Liver (tissue), 9 donors: ENCODE results near the gene SMTNL2. TPM values are rescaled to one million over a fixed set of nuclear protein-coding genes. Genes with fewer than 3 reads are reported as not detected.

Source experiments
- DNase-seq: peaks from one replicate; pipeline ENCODE4 v3.0.0-alpha.2; 2017; ENCODE audit warnings: low spot score
- H3K27ac ChIP-seq, 2 donors: one replicate each; pipeline ENCODE4 v1.7.0; 2013; ENCODE audit warnings: inconsistent platforms in 2 of 2, low read length in 2 of 2, control low read depth in 1 of 2, low read depth in 1 of 2, mild to moderate bottlenecking in 1 of 2
- H3K27me3 ChIP-seq, 4 donors: one replicate each; pipeline versions ENCODE4 v1.6.1 to v1.7.0; 2013; ENCODE audit warnings: low read length in 3 of 4, inconsistent platforms in 1 of 4, mild to moderate bottlenecking in 1 of 4, moderate library complexity in 1 of 4; ENCODE audit not compliant: control insufficient read depth in 4 of 4, insufficient read depth in 4 of 4
- H3K36me3 ChIP-seq, 4 donors: one replicate each; pipeline versions ENCODE4 v1.6.1 to v1.7.0; 2013; ENCODE audit warnings: low read length in 3 of 4, mild to moderate bottlenecking in 3 of 4, low read depth in 1 of 4, moderate library complexity in 1 of 4; ENCODE audit not compliant: control insufficient read depth in 4 of 4, insufficient read depth in 3 of 4
- H3K4me1 ChIP-seq, 4 donors: one replicate each; pipeline versions ENCODE4 v1.6.1 to v1.7.0; 2013; ENCODE audit warnings: low read length in 3 of 4, mild to moderate bottlenecking in 3 of 4, moderate library complexity in 1 of 4; ENCODE audit not compliant: control insufficient read depth in 4 of 4, insufficient read depth in 4 of 4
- H3K4me3 ChIP-seq, 3 donors: one replicate each; pipeline versions ENCODE4 v1.6.1 to v1.7.0; 2013; ENCODE audit warnings: low read length in 3 of 3, control low read depth in 1 of 3, low read depth in 1 of 3, mild to moderate bottlenecking in 1 of 3
- H3K9ac ChIP-seq, 2 donors: one replicate each; pipeline ENCODE4 v1.7.0; 2013; ENCODE audit warnings: low read length in 2 of 2, mild to moderate bottlenecking in 2 of 2, moderate library complexity in 2 of 2, control low read depth in 1 of 2, low read depth in 1 of 2
- H3K9me3 ChIP-seq, 4 donors: one replicate each; pipeline versions ENCODE4 v1.6.1 to v1.7.0; 2013; ENCODE audit warnings: low read length in 3 of 4; ENCODE audit not compliant: control insufficient read depth in 4 of 4
- ATF3 ChIP-seq: IDR thresholded peaks from 2 replicates; pipeline ENCODE4 v1.6.1; 2016; ENCODE audit warnings: antibody characterized with exemption
- CTCF ChIP-seq: fragments of 150-350 bp; IDR thresholded peaks from 2 replicates; pipeline ENCODE4 v1.5.1; 2017; ENCODE audit warnings: improper control_type of control experiment, low read depth, low read length; ENCODE audit not compliant: missing input control
- EGR1 ChIP-seq, 2 donors: IDR thresholded peaks; 2 replicates each; pipeline ENCODE4 v1.6.1; 2016 to 2018; ENCODE audit warnings: antibody characterized with exemption in 2 of 2, low read depth in 2 of 2
- FOXA1 ChIP-seq: IDR thresholded peaks from 2 replicates; pipeline ENCODE4 v1.6.1; 2016; ENCODE audit warnings: antibody characterized with exemption
- FOXA2 ChIP-seq: IDR thresholded peaks from 2 replicates; pipeline ENCODE4 v1.6.1; 2016; ENCODE audit warnings: antibody characterized with exemption
- GABPA ChIP-seq, 2 donors: IDR thresholded peaks in 1 of 2; conservative IDR thresholded peaks in 1 of 2; 2 replicates each; pipeline ENCODE4 v1.6.1; 2016; ENCODE audit warnings: antibody characterized with exemption in 2 of 2, mild to moderate bottlenecking in 1 of 2, moderate library complexity in 1 of 2
- HNF4A ChIP-seq, 2 donors: conservative IDR thresholded peaks; 2 replicates each; pipeline ENCODE4 v1.6.1; 2016; ENCODE audit warnings: antibody characterized with exemption in 2 of 2, mild to moderate bottlenecking in 2 of 2
- HNF4G ChIP-seq: IDR thresholded peaks from 2 replicates; pipeline ENCODE4 v1.6.1; 2016; ENCODE audit warnings: antibody characterized with exemption
- JUND ChIP-seq, 2 donors: IDR thresholded peaks; 2 replicates each; pipeline ENCODE4 v1.6.1; 2016; ENCODE audit warnings: antibody characterized with exemption in 2 of 2
- MAX ChIP-seq: IDR thresholded peaks from 2 replicates; pipeline ENCODE4 v1.6.1; 2016; ENCODE audit warnings: antibody characterized with exemption
- NR2F2 ChIP-seq: IDR thresholded peaks from 2 replicates; pipeline ENCODE4 v1.6.1; 2016; ENCODE audit warnings: antibody characterized with exemption
- RAD21 ChIP-seq, 2 donors: IDR thresholded peaks; 2 replicates each; pipeline ENCODE4 v1.6.1; 2016; ENCODE audit warnings: antibody characterized with exemption in 2 of 2, mild to moderate bottlenecking in 2 of 2
- REST ChIP-seq: IDR thresholded peaks from 2 replicates; pipeline ENCODE4 v1.6.1; 2016; ENCODE audit warnings: antibody characterized with exemption, mild to moderate bottlenecking
- RXRA ChIP-seq, 2 donors: IDR thresholded peaks; 2 replicates each; pipeline ENCODE4 v1.6.1; 2017 to 2018; ENCODE audit warnings: antibody characterized with exemption in 2 of 2, mild to moderate bottlenecking in 1 of 2
- TAF1 ChIP-seq: conservative IDR thresholded peaks from 2 replicates; pipeline ENCODE4 v1.6.1; 2016; ENCODE audit warnings: antibody characterized with exemption, mild to moderate bottlenecking
- YY1 ChIP-seq: IDR thresholded peaks from 2 replicates; pipeline ENCODE4 v1.6.1; 2016; ENCODE audit warnings: antibody characterized with exemption, mild to moderate bottlenecking
- ZBTB33 ChIP-seq: IDR thresholded peaks from 2 replicates; pipeline ENCODE4 v1.6.1; 2016; ENCODE audit warnings: antibody characterized with exemption
- WGBS: extraction: QIAGEN DNeasy Blood & Tissue Kit; methylation state at CpG from one replicate; pipeline ENCODE4 v1.1.7; 2013; 5-methylcytosine and 5-hydroxymethylcytosine counted together
- polyA plus RNA-seq, 2 donors: library from polyadenylated mRNA; stranded (reverse) in 1 of 2; unstranded in 1 of 2; fragments of 200-250 nt in 1 of 2; fragments of >200 nt in 1 of 2; fragmentation: Nextera tagmentation in 1 of 2; extraction: Ambion mirVana in 1 of 2; gene quantifications; one replicate each; pipeline versions ENCODE4 v1.2.1 to v1.2.3, GENCODE V29; 2013 to 2015
- total RNA-seq, 2 donors: library from RNA; depleted of rRNA; stranded (reverse); fragments of >200 nt; gene quantifications; one replicate each; pipeline ENCODE4 v1.2.3, GENCODE V29; 2014
- donor health status: healthy.
- donor health status: healthy.
- donor health status: healthy.
- donor health status: healthy.
- donor health status: healthy.

The SMTNL2 gene
- total and polyA plus RNA-seq, 4 donors, result 0.13 to 0.29 TPM; not detected in 2

- TF ChIP-seq YY1 (no peak), TAF1 (no peak), HNF4A (conservative IDR thresholded peaks at IDR 0.05) (no peak), RXRA (IDR thresholded peaks at IDR 0.05) (no peak), NR2F2 (no peak), CTCF (no peak), GABPA (IDR thresholded peaks at IDR 0.05 in 1 of 2, conservative IDR thresholded peaks at IDR 0.05 in 1 of 2) (no peak), JUND (IDR thresholded peaks at IDR 0.05) (no peak), FOXA1 (no peak), ZBTB33 (no peak), ATF3 (no peak), EGR1 (IDR thresholded peaks at IDR 0.05; ENCODE audit: low read depth in 2 of 2) (no peak), RAD21 (IDR thresholded peaks at IDR 0.05) (no peak), MAX (no peak), FOXA2 (no peak), HNF4G (no peak), REST (no peak)
- peaks cover 5 to 19% (median 13%) of the 10 kb centered on the region in 4 donors for H3K36me3 ChIP-seq
- peak overlapping the region; percentile 32 to 65 for H3K27ac ChIP-seq
- no peak overlapping the region for H3K9ac ChIP-seq
- H3K27me3 ChIP-seq, result no peaks in the 10 kb centered on the region
- peak overlapping the region in 2 of 3 donors; percentile 83 to 97 for H3K4me3 ChIP-seq
- H3K4me1 ChIP-seq, result peaks cover 2 to 25% (median 12%) of the 10 kb centered on the region in 4 donors
- no peak for DNase-seq
- 74% methylated on average over 17 of the region's 17 CpGs for WGBS
- no peaks in the 10 kb centered on the region for H3K9me3 ChIP-seq
Measured at GRCh38 chr17:4555873-4556759, 28.2 kb upstream of the SMTNL2 start.
